IMR-90 (cell line): ENCODE results near the gene SEMA3C.

ENCODE experiments used
- CEBPB ChIP-seq: IDR thresholded peaks from 2 replicates; pipeline ENCODE4 v1.6.1; 2012; ENCODE audit warnings: low read depth, low read length, improper control_type of control experiment
- CHD1 ChIP-seq: IDR thresholded peaks from 2 replicates; pipeline ENCODE4 v1.6.1; 2012; ENCODE audit warnings: low read depth, low read length, improper control_type of control experiment
- ELK1 ChIP-seq: fragments of 150-350 bp; IDR thresholded peaks from 2 replicates; pipeline ENCODE4 v1.6.1; 2016; ENCODE audit warnings: low read depth, mild to moderate bottlenecking, low read length, moderate library complexity, borderline replicate concordance
- MAZ ChIP-seq: IDR thresholded peaks from 2 replicates; pipeline ENCODE4 v1.6.1; 2012; ENCODE audit warnings: low read depth, mild to moderate bottlenecking, low read length, improper control_type of control experiment, moderate library complexity, borderline replicate concordance
- POLR2A ChIP-seq: IDR thresholded peaks from 2 replicates; pipeline ENCODE4 v1.6.1; 2012; ENCODE audit warnings: mild to moderate bottlenecking, low read depth, low read length
- RAD21 ChIP-seq: IDR thresholded peaks from 2 replicates; pipeline ENCODE4 v1.6.1; 2012; ENCODE audit warnings: low read length, improper control_type of control experiment
- RFX5 ChIP-seq: IDR thresholded peaks from 2 replicates; pipeline ENCODE4 v1.8.0; 2012; ENCODE audit warnings: low read depth, mild to moderate bottlenecking, low read length, moderate library complexity
- SMC3 ChIP-seq: fragments of 150-350 bp; IDR thresholded peaks from 2 replicates; pipeline ENCODE4 v1.6.1; 2016; ENCODE audit warnings: low read depth, mild to moderate bottlenecking, antibody characterized with exemption, low read length, moderate library complexity
- USF2 ChIP-seq: fragments of 150-350 bp; IDR thresholded peaks from 2 replicates; pipeline ENCODE4 v1.6.1; 2017; ENCODE audit warnings: mild to moderate bottlenecking, antibody characterized with exemption, low read length, low read depth
- TF ChIP-seq, protein P1 (sequence below): conservative IDR thresholded peaks from 2 replicates; pipeline ENCODE4 v1.5.1; 2012; ENCODE audit warnings: mild to moderate bottlenecking, low read depth, low read length, improper control_type of control experiment

DNA sequence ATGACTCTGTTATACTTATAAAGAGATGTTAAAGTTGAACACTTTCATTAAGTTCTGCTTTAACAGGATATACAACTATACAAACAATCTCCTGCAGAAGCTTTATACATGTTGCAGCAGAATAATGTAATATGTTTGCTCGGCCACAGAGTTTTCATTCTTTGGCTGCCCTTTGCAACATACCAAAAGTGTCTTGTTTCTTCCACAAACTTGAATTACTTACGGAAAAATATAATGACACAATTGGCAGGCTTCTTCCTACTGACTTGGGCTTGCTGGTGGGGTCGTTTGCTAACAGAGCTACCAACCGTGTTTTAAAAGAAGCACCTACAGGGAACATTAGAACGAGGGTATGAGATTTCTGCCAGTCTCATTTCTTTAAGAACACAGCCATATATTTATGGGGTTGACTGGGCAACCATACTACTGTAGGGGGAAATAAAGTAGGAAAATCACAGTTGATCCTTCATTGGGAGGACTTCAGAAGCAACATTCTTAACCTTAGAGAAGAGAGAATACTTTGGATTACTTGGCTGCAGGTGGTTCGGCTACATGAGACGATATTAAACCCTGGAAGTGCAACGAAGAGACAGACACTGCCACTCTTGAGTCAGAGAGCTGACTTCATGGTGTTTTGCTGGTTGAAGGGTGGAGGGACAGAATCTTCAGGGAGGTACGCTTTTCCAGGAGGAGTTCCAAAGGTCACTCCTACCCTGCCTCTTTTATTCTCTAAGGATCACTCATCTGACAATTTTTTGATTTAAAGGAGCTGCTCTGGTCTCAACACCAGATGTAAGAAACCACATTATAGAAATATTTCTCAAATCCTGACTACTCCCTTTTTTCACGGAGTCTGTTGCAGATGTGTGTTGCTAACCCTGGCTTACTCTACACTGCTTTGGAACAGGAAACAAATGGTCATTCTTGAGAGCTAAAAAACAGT lies 123.9 kb downstream of the SEMA3C start:
- TF ChIP-seq, protein P1, sequence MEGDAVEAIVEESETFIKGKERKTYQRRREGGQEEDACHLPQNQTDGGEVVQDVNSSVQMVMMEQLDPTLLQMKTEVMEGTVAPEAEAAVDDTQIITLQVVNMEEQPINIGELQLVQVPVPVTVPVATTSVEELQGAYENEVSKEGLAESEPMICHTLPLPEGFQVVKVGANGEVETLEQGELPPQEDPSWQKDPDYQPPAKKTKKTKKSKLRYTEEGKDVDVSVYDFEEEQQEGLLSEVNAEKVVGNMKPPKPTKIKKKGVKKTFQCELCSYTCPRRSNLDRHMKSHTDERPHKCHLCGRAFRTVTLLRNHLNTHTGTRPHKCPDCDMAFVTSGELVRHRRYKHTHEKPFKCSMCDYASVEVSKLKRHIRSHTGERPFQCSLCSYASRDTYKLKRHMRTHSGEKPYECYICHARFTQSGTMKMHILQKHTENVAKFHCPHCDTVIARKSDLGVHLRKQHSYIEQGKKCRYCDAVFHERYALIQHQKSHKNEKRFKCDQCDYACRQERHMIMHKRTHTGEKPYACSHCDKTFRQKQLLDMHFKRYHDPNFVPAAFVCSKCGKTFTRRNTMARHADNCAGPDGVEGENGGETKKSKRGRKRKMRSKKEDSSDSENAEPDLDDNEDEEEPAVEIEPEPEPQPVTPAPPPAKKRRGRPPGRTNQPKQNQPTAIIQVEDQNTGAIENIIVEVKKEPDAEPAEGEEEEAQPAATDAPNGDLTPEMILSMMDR: no peak
- no peak for TF ChIP-seq CEBPB
- TF ChIP-seq SMC3: no peak
- TF ChIP-seq ELK1: no peak
- no peak for TF ChIP-seq POLR2A
- TF ChIP-seq RAD21: no peak
- no peak for TF ChIP-seq USF2
- TF ChIP-seq RFX5: no peak
- TF ChIP-seq CHD1: no peak
- no peak for TF ChIP-seq MAZ
